ENCODE results near the gene PTPN12. TPM values are rescaled to one million over a fixed set of nuclear protein-coding genes. Genes with fewer than 3 reads are reported as not detected.

The PTPN12 gene
- total and polyA plus RNA-seq, 12 donors = 29.5 to 72.0 (median 54.1) TPM

DNA sequence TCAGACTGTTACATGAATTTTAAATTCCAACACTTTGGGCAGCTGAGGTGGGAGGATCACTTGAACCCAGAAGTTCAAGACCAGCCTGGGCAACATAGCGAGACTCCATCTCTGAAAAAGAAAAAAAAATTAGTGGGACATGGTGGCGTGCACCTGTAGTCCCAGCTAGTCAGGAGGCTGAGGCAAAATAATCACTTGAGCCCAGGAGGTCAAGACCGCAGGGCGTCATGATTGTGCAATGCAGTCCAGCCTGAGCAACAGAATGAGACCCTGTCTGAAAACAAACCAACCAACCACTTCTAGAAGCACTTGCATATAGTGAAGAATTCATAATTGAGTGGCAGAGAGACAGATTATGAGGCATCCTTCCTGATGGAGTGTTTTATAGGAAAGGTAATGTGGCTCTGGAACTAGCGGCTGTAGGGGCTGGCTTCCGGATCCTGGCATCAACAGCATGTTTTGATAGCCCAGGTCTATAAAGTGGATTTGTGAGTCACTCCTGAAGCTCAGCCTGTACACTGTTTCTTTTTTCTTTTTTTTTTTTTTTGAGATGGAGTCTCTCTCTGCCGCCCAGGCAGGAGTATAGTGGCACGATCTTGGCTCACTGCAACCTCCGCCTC lies 118.9 kb downstream of the PTPN12 start:
- H3K27ac ChIP-seq = no peak overlapping the region
- H3K36me3 ChIP-seq (replicated peaks in 1 of 2) = peaks cover 0 to 24% of the 10 kb centered on the region in 2 donors
- TF ChIP-seq POLR2A (IDR thresholded peaks at IDR 0.05) = no peak
- TF ChIP-seq CTCF (IDR thresholded peaks at IDR 0.05) = no peak
- peak in 1 of 7 donors; percentile 20 for DNase-seq
- no peaks in the 10 kb centered on the region for H3K27me3 ChIP-seq
- intact Hi-C loops (cut with DNase I) = loop anchor here (5.0 kb wide), 1 partner anchor 101 kb away; no protein-coding TSS in a partner anchor
- H3K4me1 ChIP-seq (replicated peaks in 1 of 2) = peaks cover 0 to 4% of the 10 kb centered on the region in 2 donors
- no peaks in the 10 kb centered on the region for H3K9me3 ChIP-seq (replicated peaks in 1 of 3)
- H3K4me3 ChIP-seq = no peak overlapping the region
- 88 to 94% (median 91%) methylated on average over 9 of the region's 9 CpGs for WGBS, 4 donors

DNA sequence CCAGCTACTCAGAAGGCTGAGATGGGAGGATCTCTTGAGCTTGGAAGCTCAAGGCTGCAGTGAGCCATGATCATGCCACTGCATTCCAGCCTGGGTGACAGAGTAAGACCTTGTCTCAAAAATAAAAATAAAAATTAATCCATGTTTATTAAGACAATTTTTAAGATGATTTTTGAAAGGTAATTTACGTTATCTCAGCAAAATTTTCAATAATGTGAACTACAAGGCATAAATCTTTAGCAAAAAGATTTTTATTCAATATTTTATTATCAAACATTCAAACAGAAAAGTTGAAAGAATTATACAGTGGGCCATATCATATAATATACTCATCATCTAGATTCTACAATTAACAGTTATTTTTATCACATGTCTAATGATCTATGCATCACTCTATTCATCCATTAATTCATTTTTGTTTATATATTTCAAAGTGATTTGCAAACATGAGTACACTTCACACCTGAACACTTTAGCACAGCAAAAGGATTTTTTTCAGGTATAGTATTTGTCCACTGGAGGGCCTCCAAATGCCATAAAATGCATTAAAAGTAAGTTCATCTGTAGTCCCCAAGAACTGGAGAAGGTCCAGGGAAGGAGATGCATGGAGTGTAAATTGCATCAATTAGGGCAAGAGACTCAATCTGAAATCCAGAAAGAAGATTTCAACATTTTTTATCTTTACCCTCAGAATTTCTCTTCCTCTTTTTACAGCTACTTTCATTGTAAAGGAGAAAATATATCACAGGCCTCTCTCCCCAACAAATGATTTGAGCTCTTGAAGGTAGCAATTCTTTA lies 120.5 kb downstream of the PTPN12 start:
- intact Hi-C loops (cut with DNase I) = loop anchor here (5.0 kb wide), 1 partner anchor 100 kb away; no protein-coding TSS in a partner anchor
- peaks cover 0 to 24% of the 10 kb centered on the region in 2 donors for H3K36me3 ChIP-seq (replicated peaks in 1 of 2)
- no peak overlapping the region for H3K4me3 ChIP-seq
- peak in 2 of 7 donors; percentile 26 to 27 for DNase-seq
- no peak overlapping the region for H3K27ac ChIP-seq
- TF ChIP-seq POLR2A (IDR thresholded peaks at IDR 0.05) (no peak), CTCF (IDR thresholded peaks at IDR 0.05) (peak; percentile 21 to 62 (median 50))
- WGBS, 4 donors = 81 to 91% (median 85%) methylated on average over 1 of the region's 1 CpG
- H3K4me1 ChIP-seq (replicated peaks in 1 of 2) = peaks cover 0 to 4% of the 10 kb centered on the region in 2 donors
- H3K27me3 ChIP-seq = no peaks in the 10 kb centered on the region
- H3K9me3 ChIP-seq (replicated peaks in 1 of 3) = no peaks in the 10 kb centered on the region

GRCh38 chr7:77658928-77659327 lies 121.8 kb downstream of the PTPN12 start:
- peak in 1 of 7 donors; percentile 27 for DNase-seq
- 90 to 95% (median 93%) methylated on average over 5 of the region's 5 CpGs for WGBS, 4 donors
- intact Hi-C loops (cut with DNase I) = loop anchor here (5.0 kb wide), 1 partner anchor 98 kb away; no protein-coding TSS in a partner anchor

More at GRCh38 chr7:77658928-77659327, 121.8 kb downstream of the PTPN12 start:
- Histone ChIP-seq H3K4me3 (no peak overlapping the region), H3K4me1 (replicated peaks in 1 of 2) (peaks cover 0 to 4% of the 10 kb centered on the region in 2 donors), H3K36me3 (replicated peaks in 1 of 2) (peaks cover 0 to 21% of the 10 kb centered on the region in 2 donors), H3K27me3 (no peaks in the 10 kb centered on the region), H3K27ac (no peak overlapping the region), H3K9me3 (replicated peaks in 1 of 3) (no peaks in the 10 kb centered on the region)
- TF ChIP-seq POLR2A (IDR thresholded peaks at IDR 0.05) = no peak
- no peak for TF ChIP-seq CTCF (IDR thresholded peaks at IDR 0.05)
